GM23338 (cell line): ENCODE data around the gene GRXCR2. TPM values are rescaled to one million over a fixed set of nuclear protein-coding genes. Genes with fewer than 3 reads are reported as not detected.
"Not testable (repeated sequence)": the region's sequence is repeated elsewhere in the genome, so short reads cannot be mapped to it uniquely, and the experiment has no call there.

Source experiments
- ATAC-seq: fragments of 200-7000 bp; cut with Tn5 transposase; 3 replicates; pipeline ENCODE4 v1.9.1; 2020
- DNase-seq: peaks from one replicate; pipeline ENCODE4 v3.0.0-alpha.2; 2015; ENCODE audit warnings: low spot score
- H2AFZ ChIP-seq: fragments of 200-600 bp; sonication (generic); 2 replicates; pipeline ENCODE4 v1.8.0; 2016; ENCODE audit warnings: antibody characterized with exemption, mild to moderate bottlenecking, moderate library complexity
- H3F3A ChIP-seq: fragments of 200-600 bp; sonication (generic); replicated peaks from 2 replicates; pipeline ENCODE4 v1.8.0; 2017; ENCODE audit warnings: antibody characterized with exemption, mixed run types, low read depth
- H3K27ac ChIP-seq: fragments of 200-600 bp; sonication (generic); 2 replicates; pipeline ENCODE4 v1.6.1; 2016; ENCODE audit warnings: low read depth
- H3K27me3 ChIP-seq: fragments of 200-600 bp; sonication (generic); 2 replicates; pipeline ENCODE4 v1.8.0; 2016; ENCODE audit warnings: mild to moderate bottlenecking, mixed run types, moderate library complexity; ENCODE audit not compliant: insufficient read depth
- H3K36me3 ChIP-seq: fragments of 200-600 bp; sonication (generic); 2 replicates; pipeline ENCODE4 v1.8.0; 2016; ENCODE audit warnings: mild to moderate bottlenecking; ENCODE audit not compliant: insufficient read depth
- H3K4me1 ChIP-seq: fragments of 200-600 bp; sonication (generic); 2 replicates; pipeline ENCODE4 v1.8.0; 2016; ENCODE audit warnings: mild to moderate bottlenecking, moderate library complexity; ENCODE audit not compliant: insufficient read depth
- H3K4me2 ChIP-seq: fragments of 200-600 bp; sonication (generic); 2 replicates; pipeline ENCODE4 v1.7.1; 2017; ENCODE audit warnings: mixed run types
- H3K4me3 ChIP-seq: fragments of 200-600 bp; sonication (generic); 2 replicates; pipeline ENCODE4 v1.6.1; 2016; ENCODE audit warnings: mixed run types
- H3K79me2 ChIP-seq: fragments of 200-600 bp; sonication (generic); replicated peaks from 2 replicates; pipeline ENCODE4 v1.8.0; 2017; ENCODE audit warnings: mild to moderate bottlenecking; ENCODE audit not compliant: insufficient read depth
- H3K9me2 ChIP-seq: fragments of 200-600 bp; sonication (generic); 2 replicates; pipeline ENCODE4 v1.8.0; 2017; ENCODE audit not compliant: insufficient read depth
- H4K20me1 ChIP-seq: fragments of 200-600 bp; sonication (generic); replicated peaks from 2 replicates; pipeline ENCODE4 v1.8.0; 2017; ENCODE audit warnings: mild to moderate bottlenecking; ENCODE audit not compliant: insufficient read depth
- H3K27ac Mint-ChIP-seq: 2 replicates; pipeline ENCODE4 v1.8.0; 2020; ENCODE audit warnings: inconsistent platforms, mild to moderate bottlenecking, moderate library complexity, mixed read lengths
- H3K27me3 Mint-ChIP-seq: 3 replicates; pipeline ENCODE4 v1.8.0; 2022; ENCODE audit warnings: low read depth, mild to moderate bottlenecking, moderate library complexity, mixed read lengths, inconsistent platforms; ENCODE audit not compliant: insufficient read depth, poor library complexity
- H3K36me3 Mint-ChIP-seq: 3 replicates; pipeline ENCODE4 v1.8.0; 2021; ENCODE audit warnings: low read depth, mild to moderate bottlenecking, inconsistent platforms, moderate library complexity, mixed read lengths
- H3K4me1 Mint-ChIP-seq: 3 replicates; pipeline ENCODE4 v1.8.0; 2020; ENCODE audit warnings: mild to moderate bottlenecking, inconsistent platforms, mixed read lengths
- H3K4me3 Mint-ChIP-seq: 3 replicates; pipeline ENCODE4 v1.8.0; 2021; ENCODE audit warnings: moderate library complexity, mild to moderate bottlenecking, inconsistent platforms, mixed read lengths
- H3K9me3 Mint-ChIP-seq: 3 replicates; pipeline ENCODE4 v1.8.0; 2020; ENCODE audit warnings: moderate library complexity, mild to moderate bottlenecking, inconsistent platforms, mixed read lengths
- CREB1 ChIP-seq: fragments of 250-450 bp; sonication (Bioruptor Pico); IDR thresholded peaks from 2 replicates; pipeline ENCODE4 v1.5.0; 2020; ENCODE audit warnings: low read depth, mild to moderate bottlenecking, moderate library complexity
- ETS1 ChIP-seq: IDR thresholded peaks from 2 replicates; pipeline ENCODE4 v1.6.1; 2016; ENCODE audit warnings: antibody characterized with exemption
- EZH2 ChIP-seq: fragments of 200-600 bp; sonication (generic); IDR thresholded peaks from one replicate; pipeline ENCODE4 v1.8.0; 2017; ENCODE audit warnings: antibody characterized with exemption, mild to moderate bottlenecking, low read depth; ENCODE audit not compliant: unreplicated experiment
- POLR2AphosphoS5 ChIP-seq: IDR thresholded peaks from 2 replicates; pipeline ENCODE4 v1.6.1; 2016; ENCODE audit warnings: antibody characterized with exemption, low read depth
- STAT1 ChIP-seq: IDR thresholded peaks from one replicate; pipeline ENCODE4 v1.6.1; 2016; ENCODE audit warnings: antibody characterized with exemption; ENCODE audit not compliant: unreplicated experiment
- ZNF331 ChIP-seq: fragments of 250-450 bp; sonication (Bioruptor Pico); IDR thresholded peaks from 2 replicates; pipeline ENCODE4 v1.5.0; 2020; ENCODE audit warnings: low read depth, mild to moderate bottlenecking, moderate library complexity
- polyA plus RNA-seq: library from polyadenylated mRNA; unstranded; fragments of >200 nt; fragmentation: Nextera tagmentation; extraction: Ambion mirVana; gene quantifications from 2 replicates; pipeline ENCODE4 v1.2.1, GENCODE V29; 2016
- total RNA-seq: library from RNA; depleted of rRNA; stranded (reverse); fragments of >200 nt; shearing (Covaris generic); gene quantifications from 2 replicates; pipeline ENCODE4 v1.2.3, GENCODE V29; 2014
- TF ChIP-seq, protein P1 (sequence below), 2 experiments: fragments of 200-600 bp in 1 of 2; sonication (generic) in 1 of 2; conservative IDR thresholded peaks; 2 replicates each; pipeline versions ENCODE4 v1.5.1 to v1.6.1; 2016 to 2017; ENCODE audit warnings: antibody characterized with exemption in 2 of 2, low read depth in 2 of 2, mild to moderate bottlenecking in 2 of 2, moderate library complexity in 1 of 2

GRXCR2 gene
- total and polyA plus RNA-seq, 2 experiments from 2014 or later: not detected

GRCh38 chr5:145836241-145836640, 36.6 kb downstream of the GRXCR2 start:
- not testable (repeated sequence) for H3K27ac Mint-ChIP-seq, H3K27ac ChIP-seq, H3K4me1 Mint-ChIP-seq, H4K20me1 ChIP-seq, H3K9me3 Mint-ChIP-seq, H3F3A ChIP-seq, H3K36me3 ChIP-seq, H3K4me1 ChIP-seq, H3K27me3 Mint-ChIP-seq, H3K36me3 Mint-ChIP-seq, H3K9me2 ChIP-seq, DNase-seq, H3K79me2 ChIP-seq, ATAC-seq
- H3K27me3 ChIP-seq: peaks cover 22% of the 10 kb centered on the region
- peak overlapping the region; percentile 97 for H3K4me2 ChIP-seq
- H3K4me3 ChIP-seq: peak overlapping the region; percentile 75
- H2AFZ ChIP-seq: peak overlapping the region; percentile 100
- H3K4me3 Mint-ChIP-seq: peak overlapping the region; percentile 68; the same call in 2 of the 3 replicates

DNA sequence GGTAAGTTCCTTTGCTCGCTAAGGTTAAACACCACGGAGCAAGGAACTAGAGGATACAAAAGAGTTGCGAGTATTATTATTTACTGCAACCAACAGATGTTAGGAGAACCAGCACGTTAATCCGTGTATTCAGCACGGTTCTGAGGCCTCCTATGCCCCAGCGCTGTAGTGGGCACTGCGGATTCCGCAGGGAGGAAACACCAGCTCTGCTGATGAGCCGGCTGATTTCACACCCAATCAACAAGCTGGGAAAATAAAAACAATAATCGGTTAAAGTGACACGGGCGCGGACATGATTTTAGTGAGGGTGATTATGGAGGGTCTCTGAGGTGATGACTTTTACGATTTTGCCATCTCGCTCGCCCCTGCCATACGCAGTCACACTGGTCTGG, 37.0 kb downstream of the GRXCR2 start:
- Histone ChIP-seq H3K79me2 (no peaks in the 10 kb centered on the region), H3K4me2 (peak overlapping the region; percentile 97), H4K20me1 (no peaks in the 10 kb centered on the region), H3K27ac (no peak overlapping the region), H3K27me3 (peaks cover 22% of the 10 kb centered on the region), H3K36me3 (no peaks in the 10 kb centered on the region), H3K9me2 (no peaks in the 10 kb centered on the region), H3K4me1 (no peaks in the 10 kb centered on the region; the same call in 1 of the 2 replicates), H2AFZ (peak overlapping the region; percentile 100), H3F3A (no peaks in the 10 kb centered on the region), H3K4me3 (peak overlapping the region; percentile 75)
- DNase-seq (no peak), ATAC-seq (peak; percentile 32)
- Mint-ChIP-seq H3K27ac (no peak overlapping the region), H3K9me3 (no peaks in the 10 kb centered on the region), H3K4me1 (peaks cover 5% of the 10 kb centered on the region; the same call in 1 of the 3 replicates), H3K27me3 (peaks cover 8% of the 10 kb centered on the region), H3K36me3 (no peaks in the 10 kb centered on the region), H3K4me3 (peak overlapping the region; percentile 68)
- TF ChIP-seq ZNF331 (CRISPR knock-in tag) (no peak), ETS1 (no peak), POLR2AphosphoS5 (no peak)

DNA sequence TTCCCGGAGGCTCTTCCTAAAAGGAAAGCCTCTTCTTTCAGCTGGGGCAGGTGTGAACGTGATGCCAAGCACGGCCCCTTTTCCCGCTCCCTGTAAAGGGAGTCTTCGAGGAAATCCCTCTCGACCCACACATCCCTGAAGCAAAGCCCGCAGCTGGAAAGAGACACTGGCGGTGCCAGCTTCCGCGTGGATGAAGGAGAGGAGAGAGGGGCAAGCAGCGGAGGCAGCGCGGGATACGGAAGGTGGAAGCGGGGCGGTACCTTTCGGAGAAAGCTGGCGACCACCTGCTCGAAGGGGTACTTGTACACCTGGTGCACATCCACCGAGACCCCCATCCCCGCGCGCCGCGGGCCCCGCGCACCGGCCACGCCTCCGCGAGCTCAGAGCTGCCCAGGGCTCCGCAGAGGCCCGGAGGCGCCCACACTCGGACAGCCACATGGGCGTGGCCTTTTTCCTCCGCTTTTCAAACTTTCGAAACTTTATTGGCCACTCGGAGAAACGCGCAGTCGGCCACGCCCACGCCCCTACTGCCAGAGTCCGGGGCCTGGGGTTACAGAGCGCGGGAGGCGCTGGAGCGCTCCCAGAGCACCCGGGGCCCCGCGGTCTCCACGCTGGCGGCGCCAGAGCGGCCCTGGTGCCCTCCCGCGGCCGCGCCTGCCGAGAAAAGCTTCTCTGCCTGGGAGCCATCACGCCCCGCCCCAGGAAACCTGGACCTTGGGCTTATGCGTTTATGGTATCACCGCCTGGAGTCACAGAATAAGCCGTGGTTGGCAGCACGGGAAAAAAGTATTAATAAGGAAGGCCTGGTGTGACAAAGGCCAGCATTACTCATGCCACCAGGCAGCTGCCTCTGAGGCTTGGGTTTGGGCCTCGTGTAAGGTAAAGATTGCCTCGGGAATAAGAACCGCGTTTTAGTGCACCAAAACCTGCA, 37.6 kb downstream of the GRXCR2 start, which contains the start of gene PRELID2:
Gene PRELID2 (minus strand): TSS at position 426 of the 931 bp plus-strand sequence. CDS start 91 bp downstream, at position 335.
- no peaks in the 10 kb centered on the region for H3K9me3 Mint-ChIP-seq
- H3K27ac Mint-ChIP-seq: no peak within 1 kb of the TSS

More for the DNA sequence above, 37.6 kb downstream of the GRXCR2 start, which contains the start of gene PRELID2:
- DNase-seq: peak; percentile 97
- Histone ChIP-seq H3K4me2 (peak within 1 kb of the TSS; percentile 97), H3K4me3 (peak within 1 kb of the TSS; percentile 75), H3F3A (no peaks in the 10 kb centered on the region), H3K36me3 (no peaks in the 10 kb centered on the region), H3K27ac (no peak within 1 kb of the TSS), H3K27me3 (peaks cover 22% of the 10 kb centered on the region), H4K20me1 (no peaks in the 10 kb centered on the region), H3K9me2 (no peaks in the 10 kb centered on the region), H2AFZ (peak within 1 kb of the TSS; percentile 100), H3K4me1 (no peaks in the 10 kb centered on the region; the same call in 1 of the 2 replicates), H3K79me2 (no peaks in the 10 kb centered on the region)
- Mint-ChIP-seq H3K4me1 (peaks cover 5% of the 10 kb centered on the region; the same call in 1 of the 3 replicates), H3K27me3 (peaks cover 8% of the 10 kb centered on the region), H3K4me3 (peak within 1 kb of the TSS; percentile 68), H3K36me3 (no peaks in the 10 kb centered on the region)
- peak; percentile 98 for ATAC-seq
- no peak for TF ChIP-seq EZH2
- peak; percentile 70 for TF ChIP-seq POLR2AphosphoS5
- TF ChIP-seq, protein P1, sequence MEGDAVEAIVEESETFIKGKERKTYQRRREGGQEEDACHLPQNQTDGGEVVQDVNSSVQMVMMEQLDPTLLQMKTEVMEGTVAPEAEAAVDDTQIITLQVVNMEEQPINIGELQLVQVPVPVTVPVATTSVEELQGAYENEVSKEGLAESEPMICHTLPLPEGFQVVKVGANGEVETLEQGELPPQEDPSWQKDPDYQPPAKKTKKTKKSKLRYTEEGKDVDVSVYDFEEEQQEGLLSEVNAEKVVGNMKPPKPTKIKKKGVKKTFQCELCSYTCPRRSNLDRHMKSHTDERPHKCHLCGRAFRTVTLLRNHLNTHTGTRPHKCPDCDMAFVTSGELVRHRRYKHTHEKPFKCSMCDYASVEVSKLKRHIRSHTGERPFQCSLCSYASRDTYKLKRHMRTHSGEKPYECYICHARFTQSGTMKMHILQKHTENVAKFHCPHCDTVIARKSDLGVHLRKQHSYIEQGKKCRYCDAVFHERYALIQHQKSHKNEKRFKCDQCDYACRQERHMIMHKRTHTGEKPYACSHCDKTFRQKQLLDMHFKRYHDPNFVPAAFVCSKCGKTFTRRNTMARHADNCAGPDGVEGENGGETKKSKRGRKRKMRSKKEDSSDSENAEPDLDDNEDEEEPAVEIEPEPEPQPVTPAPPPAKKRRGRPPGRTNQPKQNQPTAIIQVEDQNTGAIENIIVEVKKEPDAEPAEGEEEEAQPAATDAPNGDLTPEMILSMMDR (conservative IDR thresholded peaks at IDR 0.05; ENCODE audit: low read depth in 2 of 2): peak in 1 of 2 experiments; percentile 19; a peak in 2 of 4 replicates
- TF ChIP-seq CREB1 (CRISPR knock-in tag): peak; percentile 49; the same call in 1 of the 2 replicates
- no peak for TF ChIP-seq STAT1
